ENCODE results near the gene GPS2.
"Not testable (repeated sequence)": the region's sequence is repeated elsewhere in the genome, so short reads cannot be mapped to it uniquely, and the experiment has no call there.

GPS2 gene

GRCh38 chr17:7336240-7337175, 21.3 kb upstream of the GPS2 start, which contains the start of gene ACAP1:
TSS of gene ACAP1 (plus strand) at chr17:7336529. CDS start at chr17:7336735, 206 bp downstream.
- no peak for DNase-seq

- DNase-seq = not testable (repeated sequence)
Observed at GRCh38 chr17:7335765-7336164, 20.6 kb upstream of the GPS2 start.

- DNase-seq = no peak
Observed at GRCh38 chr17:7334938-7335538, 19.9 kb upstream of the GPS2 start.

GRCh38 chr17:7332600-7333069, 17.5 kb upstream of the GPS2 start:
- DNase-seq = not testable (repeated sequence)

GRCh38 chr17:7332111-7332510, 17.0 kb upstream of the GPS2 start:
- no peak for DNase-seq

- no peak for DNase-seq
Observed at GRCh38 chr17:7330638-7331015, 15.5 kb upstream of the GPS2 start.

GRCh38 chr17:7329997-7330637, 15.0 kb upstream of the GPS2 start:
- DNase-seq = peak; percentile 80

GRCh38 chr17:7329374-7329996, 14.3 kb upstream of the GPS2 start:
- peak; percentile 99 for DNase-seq

GRCh38 chr17:7328840-7329373, 13.7 kb upstream of the GPS2 start, which contains the start of gene NEURL4:
TSS of gene NEURL4 (minus strand) at chr17:7329335. CDS start at chr17:7329312, 23 bp downstream.
- no peak for DNase-seq

GRCh38 chr17:7328009-7328408, 12.8 kb upstream of the GPS2 start:
- DNase-seq = no peak

- DNase-seq = no peak
Observed at GRCh38 chr17:7327501-7327900, 12.3 kb upstream of the GPS2 start.

GRCh38 chr17:7327056-7327455, 11.9 kb upstream of the GPS2 start:
- DNase-seq = no peak

- no peak for DNase-seq
Observed at GRCh38 chr17:7326186-7326585, 11.0 kb upstream of the GPS2 start.

- no peak for DNase-seq
Observed at GRCh38 chr17:7325031-7325528, 9.9 kb upstream of the GPS2 start.

- no peak for DNase-seq
Observed at GRCh38 chr17:7324438-7324779, 9.2 kb upstream of the GPS2 start.

- no peak for DNase-seq
Observed at GRCh38 chr17:7323731-7324437, 8.7 kb upstream of the GPS2 start.

- no peak for DNase-seq
Observed at GRCh38 chr17:7322520-7323194, 7.5 kb upstream of the GPS2 start.

GRCh38 chr17:7321466-7321865, 6.3 kb upstream of the GPS2 start:
- no peak for DNase-seq

GRCh38 chr17:7318121-7318860, 3.1 kb upstream of the GPS2 start:
- no peak for DNase-seq

GRCh38 chr17:7317161-7317803, 2.1 kb upstream of the GPS2 start:
- no peak for DNase-seq

All from fibroblast of skin of abdomen (primary cell).